Endothelial cell of umbilical vein (primary cell): ENCODE results near the gene NYAP2. TPM values are rescaled to one million over a fixed set of nuclear protein-coding genes. Genes with fewer than 3 reads are reported as not detected.

Experiments used
- BruUV-seq: library from RNA; stranded (reverse); fragments of 400-500 nt; replicated peaks from 2 replicates; lab custom pipeline; 2021; lab: Mats Ljungman, UMichigan
- CTCF ChIA-PET: fragments of 300-600, 350-600 bp; sonication (Branson Sonifier 250); formaldehyde crosslinking; loops from one replicate; lab custom pipeline; 2021; ENCODE audit warnings: antibody characterized with exemption, inconsistent platforms; lab: Charles Lee
- POLR2A ChIA-PET: fragments of 300-600, 350-600 bp; sonication (Branson Sonifier 250); formaldehyde crosslinking; loops from one replicate; lab custom pipeline; 2021; ENCODE audit warnings: antibody characterized with exemption, inconsistent platforms; lab: Charles Lee
- DNase-seq: peaks from one replicate; pipeline ENCODE4 v3.0.0-alpha.2; 2011; ENCODE audit warnings: low read depth, low spot score
- FAIRE-seq: peaks from 2 replicates; lab custom pipeline; 2011; peaks lifted over from hg19 to GRCh38; lab: Jason Lieb, UNC
- H2AFZ ChIP-seq: 2 replicates; pipeline ENCODE4 v1.6.0; 2012; ENCODE audit warnings: low read depth, low read length, control low read depth, inconsistent platforms
- H3K27ac ChIP-seq: 2 replicates; pipeline ENCODE4 v1.5.1; 2011; ENCODE audit warnings: low read depth, mild to moderate bottlenecking, control low read depth, low read length, moderate library complexity; ENCODE audit not compliant: insufficient read depth
- H3K27me3 ChIP-seq, 2 experiments: 2 replicates each; pipeline versions ENCODE4 v1.6.0 to v1.6.1; 2011; ENCODE audit warnings: low read length in 2 of 2, mixed read lengths in 1 of 2; ENCODE audit not compliant: control insufficient read depth in 2 of 2, insufficient read depth in 2 of 2
- H3K36me3 ChIP-seq, 2 experiments: 2 replicates in 1 of 2; 3 replicates in 1 of 2; pipeline ENCODE4 v1.5.1; 2011; ENCODE audit warnings: low read length in 2 of 2, mild to moderate bottlenecking in 1 of 2, moderate library complexity in 1 of 2; ENCODE audit not compliant: control insufficient read depth in 2 of 2, insufficient read depth in 2 of 2; ENCODE audit errors: extremely low read depth in 1 of 2
- H3K4me1 ChIP-seq: 3 replicates; pipeline ENCODE4 v1.5.1; 2011; ENCODE audit warnings: mild to moderate bottlenecking, low read length; ENCODE audit not compliant: control insufficient read depth, insufficient read depth; ENCODE audit errors: extremely low read depth
- H3K4me2 ChIP-seq: 2 replicates; pipeline ENCODE4 v1.6.1; 2011; ENCODE audit warnings: low read length, control low read depth, mixed read lengths; ENCODE audit not compliant: insufficient read depth
- H3K4me3 ChIP-seq, 3 experiments: fragments of 200-600 bp in 1 of 3; sonication (generic), shearing (Covaris generic) in 1 of 3; replicated peaks in 1 of 3; 2 replicates each; pipeline ENCODE4 v1.5.1; 2011 to 2016; ENCODE audit warnings: control low read depth in 3 of 3, low read length in 3 of 3, mild to moderate bottlenecking in 2 of 3, inconsistent platforms in 1 of 3, low read depth in 1 of 3, moderate library complexity in 1 of 3; ENCODE audit not compliant: insufficient read depth in 1 of 3
- H3K79me2 ChIP-seq: 2 replicates; pipeline ENCODE4 v1.6.0; 2012; ENCODE audit warnings: low read length, inconsistent platforms; ENCODE audit not compliant: control insufficient read depth, insufficient read depth
- H3K9ac ChIP-seq: replicated peaks from 2 replicates; pipeline ENCODE3; 2011; ENCODE audit warnings: low read length, control low read depth; ENCODE audit not compliant: insufficient read depth; ENCODE audit errors: extremely low read depth
- H3K9me1 ChIP-seq: replicated peaks from 3 replicates; pipeline ENCODE4 v1.6.0; 2011; ENCODE audit warnings: mild to moderate bottlenecking, low read length; ENCODE audit not compliant: control insufficient read depth, insufficient read depth; ENCODE audit errors: extremely low read depth
- H3K9me3 ChIP-seq: replicated peaks from 2 replicates; pipeline ENCODE4 v1.5.1; 2012; ENCODE audit warnings: low read length, inconsistent platforms; ENCODE audit not compliant: control insufficient read depth, insufficient read depth
- H4K20me1 ChIP-seq: replicated peaks from 2 replicates; pipeline ENCODE3; 2011; ENCODE audit warnings: mild to moderate bottlenecking, low read length; ENCODE audit not compliant: control insufficient read depth, insufficient read depth; ENCODE audit errors: extremely low read depth
- EZH2 ChIP-seq: IDR thresholded peaks from 2 replicates; pipeline ENCODE4 v1.6.1; 2012; ENCODE audit warnings: borderline replicate concordance, low read depth, mild to moderate bottlenecking, moderate library complexity, low read length, inconsistent platforms; ENCODE audit not compliant: severe bottlenecking
- FOS ChIP-seq: IDR thresholded peaks from 2 replicates; pipeline ENCODE4 v1.6.1; 2011; ENCODE audit warnings: mild to moderate bottlenecking, low read length, moderate library complexity, borderline replicate concordance; ENCODE audit not compliant: insufficient read depth
- GATA2 ChIP-seq: IDR thresholded peaks from 2 replicates; pipeline ENCODE4 v1.7.0; 2011; ENCODE audit warnings: low read depth, mild to moderate bottlenecking, moderate library complexity, mixed read lengths, low read length; ENCODE audit not compliant: insufficient read length, insufficient read depth
- JUN ChIP-seq: IDR thresholded peaks from 2 replicates; pipeline ENCODE4 v1.6.1; 2011; ENCODE audit warnings: borderline replicate concordance, low read depth; ENCODE audit not compliant: insufficient read length, insufficient read depth
- MYC ChIP-seq: IDR thresholded peaks from one replicate; pipeline ENCODE4 v1.6.1; 2011; ENCODE audit warnings: mild to moderate bottlenecking, low read depth, low read length
- POLR2A ChIP-seq: IDR thresholded peaks from 2 replicates; pipeline ENCODE4 v1.6.1; 2012; ENCODE audit warnings: low read depth, mild to moderate bottlenecking, control low read depth, low read length
- POLR2AphosphoS5 ChIP-seq: IDR thresholded peaks from 2 replicates; pipeline ENCODE4 v1.6.1; 2012; ENCODE audit warnings: low read depth, mild to moderate bottlenecking, control low read depth, low read length, moderate library complexity; ENCODE audit not compliant: insufficient read depth
- dilution Hi-C: fragments of 300-500 bp; cut with MboI; formaldehyde crosslinking; loops from one replicate; pipeline ENCODE4 v1.15.0; 2019; ENCODE audit warnings: low sequenced_read_pairs; ENCODE audit not compliant: extremely low pct_ligation_motif_present
- intact Hi-C: fragments of 100-400 bp; cut with micrococcal nuclease; formaldehyde crosslinking; loops from one replicate; pipeline ENCODE4 v1.10.0; 2022
- polyA plus RNA-seq, 4 experiments: library from polyadenylated mRNA; depleted of rRNA in 3 of 4; stranded (reverse) in 3 of 4; unstranded in 1 of 4; fragments of >200 nt; gene quantifications; 2 replicates each; pipeline versions ENCODE4 v1.2.1 to v1.2.3, GENCODE V29; 2011 to 2012; ENCODE audit warnings: missing spikeins in 1 of 4
- total RNA-seq: library from RNA; stranded (reverse); gene quantifications from 2 replicates; pipeline ENCODE4 v1.2.3, GENCODE V29; 2021
- TF ChIP-seq, protein P1 (sequence below): IDR thresholded peaks from 2 replicates; pipeline ENCODE4 v1.6.1; 2011; ENCODE audit not compliant: insufficient read depth, insufficient read length
- TF ChIP-seq, protein P2 (sequence below), 2 donors: IDR thresholded peaks; 1 replicate in 1 of 2; 2 replicates in 1 of 2; pipeline ENCODE4 v1.5.1; 2011; ENCODE audit warnings: low read length in 2 of 2, mild to moderate bottlenecking in 2 of 2, moderate library complexity in 2 of 2, control low read depth in 1 of 2, inconsistent platforms in 1 of 2, low read depth in 1 of 2; ENCODE audit not compliant: insufficient read depth in 1 of 2; ENCODE audit errors: extremely low read depth in 1 of 2

Gene NYAP2
- total and polyA plus RNA-seq, 2 donors (not counting 3 experiments of a cell fraction or from before 2014, with no cell fraction given) = not detected

DNA sequence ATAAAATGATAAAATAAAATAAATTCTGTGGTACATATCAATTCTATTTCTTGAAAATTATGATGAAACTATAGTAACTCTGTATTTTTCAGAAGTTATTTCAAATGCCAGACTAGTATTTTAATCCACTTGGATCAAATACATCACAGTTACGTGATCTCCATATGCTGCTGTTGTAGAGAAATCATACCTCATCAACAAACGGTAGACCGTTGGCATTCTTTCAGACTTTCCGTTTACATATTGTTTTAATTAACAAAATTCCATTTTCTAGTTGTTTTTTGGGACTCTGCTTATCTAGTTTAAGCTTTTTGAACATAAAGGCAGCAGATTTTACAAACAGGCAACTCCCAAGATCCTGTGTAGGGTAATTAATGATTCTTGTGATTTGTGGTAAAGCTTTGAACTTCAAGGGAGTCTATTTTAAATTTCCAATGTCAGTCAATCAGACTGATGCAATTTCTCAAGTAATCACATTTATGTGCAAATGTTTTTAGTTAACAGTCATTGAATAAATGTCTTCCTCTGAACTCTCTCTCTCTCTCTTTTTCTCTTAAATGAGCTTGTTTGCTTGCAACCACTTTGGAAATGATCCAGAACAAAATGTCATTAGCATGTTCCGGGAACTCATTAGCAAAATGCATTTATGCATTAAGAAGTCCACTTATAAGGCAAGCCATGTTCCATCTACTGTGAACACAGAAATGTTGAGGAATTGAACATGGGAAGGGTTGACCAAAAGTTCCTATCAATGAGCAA, 31.8 kb downstream of the NYAP2 start:
- no peaks in the 10 kb centered on the region for H3K79me2 ChIP-seq
- no peak for FAIRE-seq
- H3K4me2 ChIP-seq = no peak overlapping the region
- H3K9ac ChIP-seq = no peak overlapping the region
- no peaks in the 10 kb centered on the region for H3K36me3 ChIP-seq
- H4K20me1 ChIP-seq = no peaks in the 10 kb centered on the region
- no peak for DNase-seq
- no peak overlapping the region for H3K4me3 ChIP-seq
- H3K4me1 ChIP-seq = no peaks in the 10 kb centered on the region
- intact Hi-C loops (no loop called here), dilution Hi-C loops (no loop called here)
- no peak overlapping the region for H3K27ac ChIP-seq
- peaks cover 3% of the 10 kb centered on the region for H3K9me3 ChIP-seq
- POLR2A ChIA-PET = no interaction called here
- no TSS peak for BruUV-seq
- CTCF ChIA-PET = no interaction called here
- TF ChIP-seq JUN (no peak), EZH2 (no peak), MYC (no peak)
- H3K9me1 ChIP-seq = no peaks in the 10 kb centered on the region
- H3K27me3 ChIP-seq = no peaks in the 10 kb centered on the region
- H2AFZ ChIP-seq = no peak overlapping the region

GRCh38 chr2:225434014-225434413, 34.5 kb downstream of the NYAP2 start:
- H3K27me3 ChIP-seq = no peaks in the 10 kb centered on the region
- no TSS peak for BruUV-seq
- peaks cover 3% of the 10 kb centered on the region for H3K9me3 ChIP-seq
- no peaks in the 10 kb centered on the region for H3K36me3 ChIP-seq
- H3K4me1 ChIP-seq = no peaks in the 10 kb centered on the region
- no peak overlapping the region for H3K4me2 ChIP-seq
- no peak for DNase-seq
- POLR2A ChIA-PET = no interaction called here
- H3K4me3 ChIP-seq = no peak overlapping the region
- CTCF ChIA-PET = no interaction called here
- H3K9ac ChIP-seq = no peak overlapping the region
- H3K9me1 ChIP-seq = no peaks in the 10 kb centered on the region
- intact Hi-C loops = no loop called here
- H3K27ac ChIP-seq = no peak overlapping the region
- H2AFZ ChIP-seq = no peak overlapping the region
- H3K79me2 ChIP-seq = no peaks in the 10 kb centered on the region
- FAIRE-seq = no peak
- dilution Hi-C loops = no loop called here
- no peaks in the 10 kb centered on the region for H4K20me1 ChIP-seq
- TF ChIP-seq, protein P1, sequence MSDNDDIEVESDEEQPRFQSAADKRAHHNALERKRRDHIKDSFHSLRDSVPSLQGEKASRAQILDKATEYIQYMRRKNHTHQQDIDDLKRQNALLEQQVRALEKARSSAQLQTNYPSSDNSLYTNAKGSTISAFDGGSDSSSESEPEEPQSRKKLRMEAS = no peak
- no peak for TF ChIP-seq POLR2AphosphoS5
- TF ChIP-seq MYC = no peak
- TF ChIP-seq, protein P2, sequence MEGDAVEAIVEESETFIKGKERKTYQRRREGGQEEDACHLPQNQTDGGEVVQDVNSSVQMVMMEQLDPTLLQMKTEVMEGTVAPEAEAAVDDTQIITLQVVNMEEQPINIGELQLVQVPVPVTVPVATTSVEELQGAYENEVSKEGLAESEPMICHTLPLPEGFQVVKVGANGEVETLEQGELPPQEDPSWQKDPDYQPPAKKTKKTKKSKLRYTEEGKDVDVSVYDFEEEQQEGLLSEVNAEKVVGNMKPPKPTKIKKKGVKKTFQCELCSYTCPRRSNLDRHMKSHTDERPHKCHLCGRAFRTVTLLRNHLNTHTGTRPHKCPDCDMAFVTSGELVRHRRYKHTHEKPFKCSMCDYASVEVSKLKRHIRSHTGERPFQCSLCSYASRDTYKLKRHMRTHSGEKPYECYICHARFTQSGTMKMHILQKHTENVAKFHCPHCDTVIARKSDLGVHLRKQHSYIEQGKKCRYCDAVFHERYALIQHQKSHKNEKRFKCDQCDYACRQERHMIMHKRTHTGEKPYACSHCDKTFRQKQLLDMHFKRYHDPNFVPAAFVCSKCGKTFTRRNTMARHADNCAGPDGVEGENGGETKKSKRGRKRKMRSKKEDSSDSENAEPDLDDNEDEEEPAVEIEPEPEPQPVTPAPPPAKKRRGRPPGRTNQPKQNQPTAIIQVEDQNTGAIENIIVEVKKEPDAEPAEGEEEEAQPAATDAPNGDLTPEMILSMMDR (IDR thresholded peaks at IDR 0.05; ENCODE audit: extremely low read depth in 1 of 2, insufficient read depth in 1 of 2, low read depth in 1 of 2, low read length in 2 of 2) = no peak
- no peak for TF ChIP-seq EZH2
- TF ChIP-seq JUN = no peak
- TF ChIP-seq FOS = no peak
- no peak for TF ChIP-seq GATA2
- no peak for TF ChIP-seq POLR2A
